Natural killer cell (primary cell): ENCODE measurements around the gene RAB27B. TPM values are rescaled to one million over a fixed set of nuclear protein-coding genes. Genes with fewer than 3 reads are reported as not detected.
A peak's percentile ranks its signal among the peaks of the same experiment; 100 is the strongest.

Experiments used
- ATAC-seq, 3 donors: fragments of 150-1000 bp in 2 of 3; fragments of 200-7000 bp in 1 of 3; cut with Tn5 transposase; 1 replicate in 1 of 3; 2 replicates in 2 of 3; pipeline ENCODE4 v1.10.0; 2021; ENCODE audit warnings: mild to moderate bottlenecking in 2 of 3, moderate library complexity in 2 of 3
- DNase-seq, 2 donors: peaks; one replicate each; pipeline versions ENCODE4 v3.0.0 to v3.0.0-alpha.2; 2013 to 2021; ENCODE audit warnings: mixed read lengths in 1 of 2
- H3K27ac ChIP-seq: one replicate; pipeline ENCODE4 v1.5.1; 2013; ENCODE audit warnings: mild to moderate bottlenecking, low read length
- H3K27me3 ChIP-seq: one replicate; pipeline ENCODE4 v1.6.1; 2013; ENCODE audit warnings: low read length; ENCODE audit not compliant: control insufficient read depth, insufficient read depth
- H3K36me3 ChIP-seq: one replicate; pipeline ENCODE4 v1.6.1; 2013; ENCODE audit warnings: low read length; ENCODE audit not compliant: control insufficient read depth, insufficient read depth
- H3K4me1 ChIP-seq: one replicate; pipeline ENCODE4 v1.6.1; 2013; ENCODE audit warnings: low read length; ENCODE audit not compliant: control insufficient read depth, insufficient read depth
- H3K4me3 ChIP-seq: one replicate; pipeline ENCODE4 v1.5.1; 2013; ENCODE audit warnings: low read length
- H3K9me3 ChIP-seq: one replicate; pipeline ENCODE4 v1.6.1; 2013; ENCODE audit warnings: low read length; ENCODE audit not compliant: control insufficient read depth, insufficient read depth
- H3K27ac Mint-ChIP-seq, 2 donors: one replicate each; pipeline ENCODE4 v1.8.0; 2022; ENCODE audit warnings: mild to moderate bottlenecking in 2 of 2, mixed read lengths in 2 of 2, moderate library complexity in 1 of 2
- H3K27me3 Mint-ChIP-seq, 2 donors: one replicate each; pipeline ENCODE4 v1.8.0; 2022; ENCODE audit warnings: low read depth in 2 of 2, mixed read lengths in 2 of 2
- H3K36me3 Mint-ChIP-seq: one replicate; pipeline ENCODE4 v1.8.0; 2022; ENCODE audit warnings: mixed read lengths
- H3K4me1 Mint-ChIP-seq, 2 donors: one replicate each; pipeline ENCODE4 v1.8.0; 2022; ENCODE audit warnings: mixed read lengths in 2 of 2
- H3K4me3 Mint-ChIP-seq: one replicate; pipeline ENCODE4 v1.8.0; 2022; ENCODE audit warnings: mild to moderate bottlenecking, moderate library complexity, mixed read lengths
- H3K9me3 Mint-ChIP-seq, 2 donors: one replicate each; pipeline ENCODE4 v1.8.0; 2022; ENCODE audit warnings: mixed read lengths in 2 of 2
- CTCF ChIP-seq: fragments of 200-600 bp; IDR thresholded peaks from one replicate; pipeline ENCODE4 v1.8.0; 2022; ENCODE audit warnings: antibody characterized with exemption
- WGBS: methylation state at CpG from one replicate; pipeline ENCODE4 v1.1.7; 2013; ENCODE audit warnings: missing lambda C conversion rate; ENCODE audit not compliant: insufficient coverage; 5-methylcytosine and 5-hydroxymethylcytosine counted together
- intact Hi-C: fragments of 100-400 bp; cut with micrococcal nuclease; formaldehyde crosslinking; loops from one replicate; pipeline ENCODE4 v1.14.2; 2022
- total RNA-seq, 4 donors: library from RNA; stranded (reverse); fragments of 120-200 nt in 1 of 4; gene quantifications; one replicate each; pipeline versions ENCODE4 v1.2.3 to v1.2.4, GENCODE V29; 2013 to 2022

Gene RAB27B
- 10 to 100 TPM; 23.0 to 25.7 (median 24.0) TPM for total RNA-seq
- 48.1 TPM for total RNA-seq (2013)

- intact Hi-C loops = loop anchor here (1.0 to 5.0 kb wide), 2 partner anchors 22 to 111 kb away; no protein-coding TSS in a partner anchor
- Mint-ChIP-seq H3K4me3 (peak within 1 kb of the TSS; percentile 98), H3K9me3 (peaks cover 0 to 4% of the 10 kb centered on the region in 2 donors), H3K27ac (peak within 1 kb of the TSS; percentile 91 to 94), H3K27me3 (peaks cover 0 to 8% of the 10 kb centered on the region in 2 donors), H3K36me3 (no peaks in the 10 kb centered on the region), H3K4me1 (peaks cover 48 to 57% of the 10 kb centered on the region in 2 donors)
- 2% methylated on average over 35 of the region's 35 CpGs for WGBS
- DNase-seq (peak; percentile 78), ATAC-seq (peak; percentile 94 to 98 (median 96))
- Histone ChIP-seq H3K4me1 (peaks cover 4% of the 10 kb centered on the region), H3K4me3 (peak within 1 kb of the TSS; percentile 62), H3K36me3 (no peaks in the 10 kb centered on the region), H3K27me3 (no peaks in the 10 kb centered on the region), H3K9me3 (no peaks in the 10 kb centered on the region), H3K27ac (peak within 1 kb of the TSS; percentile 71)
- TF ChIP-seq CTCF = no peak
These were observed at the start of gene RAB27B for GRCh38 chr18:54828281-54828881. Gene RAB27B (plus strand): TSS chr18:54828477. CDS start chr18:54877586, 49,109 bp downstream.

GRCh38 chr18:54780285-54780861, 47.9 kb upstream of the RAB27B start:
- no peaks in the 10 kb centered on the region for H3K9me3 ChIP-seq
- no peak for ATAC-seq
- 80% methylated on average over 10 of the region's 11 CpGs for WGBS
- no peak overlapping the region for H3K4me3 ChIP-seq
- no peaks in the 10 kb centered on the region for H3K36me3 ChIP-seq
- no peak for DNase-seq
- H3K4me1 ChIP-seq = no peaks in the 10 kb centered on the region
- H3K27me3 Mint-ChIP-seq = peaks cover 0 to 1% of the 10 kb centered on the region in 2 donors
- H3K27ac ChIP-seq = no peak overlapping the region
- TF ChIP-seq CTCF = no peak
- H3K36me3 Mint-ChIP-seq = no peaks in the 10 kb centered on the region
- H3K9me3 Mint-ChIP-seq = no peaks in the 10 kb centered on the region
- no peak overlapping the region for H3K4me3 Mint-ChIP-seq
- H3K27ac Mint-ChIP-seq = no peak overlapping the region
- intact Hi-C loops = no loop called here
- H3K27me3 ChIP-seq = no peaks in the 10 kb centered on the region
- H3K4me1 Mint-ChIP-seq = peaks cover 0 to 4% of the 10 kb centered on the region in 2 donors

- no peak for TF ChIP-seq CTCF
- Mint-ChIP-seq H3K4me1 (peaks cover 0 to 4% of the 10 kb centered on the region in 2 donors), H3K27ac (no peak overlapping the region), H3K36me3 (no peaks in the 10 kb centered on the region), H3K27me3 (peaks cover 0 to 2% of the 10 kb centered on the region in 2 donors), H3K4me3 (no peak overlapping the region), H3K9me3 (no peaks in the 10 kb centered on the region)
- Histone ChIP-seq H3K9me3 (no peaks in the 10 kb centered on the region), H3K27me3 (no peaks in the 10 kb centered on the region), H3K4me1 (no peaks in the 10 kb centered on the region), H3K36me3 (no peaks in the 10 kb centered on the region), H3K27ac (no peak overlapping the region), H3K4me3 (no peak overlapping the region)
- 92% methylated on average over 2 of the region's 2 CpGs for WGBS
- intact Hi-C loops = no loop called here
- ATAC-seq = no peak
- DNase-seq = no peak
These were observed 47.3 kb upstream of the RAB27B start for GRCh38 chr18:54780970-54781369.
